Omental fat pad (tissue), 4 donors: ENCODE data around the gene FLNA. TPM values are rescaled to one million over a fixed set of nuclear protein-coding genes. Genes with fewer than 3 reads are reported as not detected.
"Not testable (repeated sequence)": the region's sequence is repeated elsewhere in the genome, so short reads cannot be mapped to it uniquely, and the experiment has no call there.

Experiments
- ATAC-seq: fragments of 150-250 bp; one replicate; pipeline ENCODE4 v1.9.1; 2016; ENCODE audit warnings: mild to moderate bottlenecking, moderate library complexity; ENCODE audit not compliant: low FRiP score
- DNase-seq: peaks from one replicate; pipeline ENCODE4 v3.0.0-alpha.2; 2019; ENCODE audit warnings: low spot score
- CTCF ChIP-seq, 3 donors: fragments of 450-650 bp; IDR thresholded peaks; one replicate each; pipeline ENCODE4 v1.5.1; 2016 to 2017; ENCODE audit warnings: antibody characterized with exemption in 3 of 3, mild to moderate bottlenecking in 3 of 3, moderate library complexity in 2 of 3
- total RNA-seq, 4 donors: library from RNA; depleted of rRNA; stranded (reverse); fragments of >200 nt; gene quantifications; one replicate each; pipeline ENCODE4 v1.1.0, GENCODE V29; 2016

Gene FLNA
- total RNA-seq, 4 donors from 2014 or later = 496 to 1,133 (median 729) TPM

- no peak for TF ChIP-seq CTCF (IDR thresholded peaks at IDR 0.05)
- ATAC-seq (no peak), DNase-seq (no peak)
Measured at GRCh38 chrX:154351183-154352011, 23.0 kb downstream of the FLNA start.

- DNase-seq (no peak), ATAC-seq (no peak)
- TF ChIP-seq CTCF (IDR thresholded peaks at IDR 0.05) = no peak
Measured at GRCh38 chrX:154350429-154351182, 23.8 kb downstream of the FLNA start.

- TF ChIP-seq CTCF (IDR thresholded peaks at IDR 0.05) = no peak
- DNase-seq (no peak), ATAC-seq (no peak)
Measured at GRCh38 chrX:154349979-154350378, 24.5 kb downstream of the FLNA start.

GRCh38 chrX:154349359-154349935 is 25.0 kb downstream of the FLNA start:
- no peak for ATAC-seq
- DNase-seq = no peak
- TF ChIP-seq CTCF (IDR thresholded peaks at IDR 0.05) = no peak

GRCh38 chrX:154348646-154349358 is 25.6 kb downstream of the FLNA start:
- ATAC-seq = no peak
- TF ChIP-seq CTCF (IDR thresholded peaks at IDR 0.05) = no peak
- no peak for DNase-seq

GRCh38 chrX:154348114-154348531 is 26.3 kb downstream of the FLNA start:
- TF ChIP-seq CTCF (IDR thresholded peaks at IDR 0.05) = no peak
- ATAC-seq (no peak), DNase-seq (no peak)

- DNase-seq = not testable (repeated sequence)
- ATAC-seq = peak; percentile 5
Measured at GRCh38 chrX:154343620-154344019, 30.8 kb downstream of the FLNA start.

GRCh38 chrX:154343063-154343462 is 31.4 kb downstream of the FLNA start:
- ATAC-seq = not testable (repeated sequence)

GRCh38 chrX:154341399-154342298 is 32.8 kb downstream of the FLNA start:
- not testable (repeated sequence) for DNase-seq
- peak; percentile 85 for ATAC-seq

More at GRCh38 chrX:154343063-154343462, 31.4 kb downstream of the FLNA start:
- DNase-seq = not testable (repeated sequence)
